Measurements from ENCODE around the gene PLEKHH1.

DNA sequence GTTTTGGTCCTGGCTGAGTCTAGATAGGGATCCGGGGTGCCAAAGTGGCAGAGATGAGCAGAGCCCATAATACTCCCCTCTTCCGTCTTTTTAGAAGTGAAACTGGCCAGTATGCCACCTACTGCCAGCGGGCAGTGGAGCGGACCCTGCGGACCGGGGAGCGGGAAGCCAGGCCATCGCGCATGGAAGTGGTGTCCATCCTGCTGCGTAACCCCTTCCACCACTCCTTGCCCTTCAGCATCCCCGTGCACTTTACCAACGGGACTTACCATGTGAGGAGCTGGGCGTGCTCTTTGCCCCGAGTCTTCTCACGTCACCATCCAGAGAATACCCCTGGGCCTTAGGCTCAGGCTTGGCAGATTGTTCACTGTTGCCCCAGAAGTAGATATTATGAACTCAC lies 46.0 kb downstream of the PLEKHH1 start:
- no peak for TF ChIP-seq POLR2A (IDR thresholded peaks at IDR 0.05)
- TF ChIP-seq, protein P1, sequence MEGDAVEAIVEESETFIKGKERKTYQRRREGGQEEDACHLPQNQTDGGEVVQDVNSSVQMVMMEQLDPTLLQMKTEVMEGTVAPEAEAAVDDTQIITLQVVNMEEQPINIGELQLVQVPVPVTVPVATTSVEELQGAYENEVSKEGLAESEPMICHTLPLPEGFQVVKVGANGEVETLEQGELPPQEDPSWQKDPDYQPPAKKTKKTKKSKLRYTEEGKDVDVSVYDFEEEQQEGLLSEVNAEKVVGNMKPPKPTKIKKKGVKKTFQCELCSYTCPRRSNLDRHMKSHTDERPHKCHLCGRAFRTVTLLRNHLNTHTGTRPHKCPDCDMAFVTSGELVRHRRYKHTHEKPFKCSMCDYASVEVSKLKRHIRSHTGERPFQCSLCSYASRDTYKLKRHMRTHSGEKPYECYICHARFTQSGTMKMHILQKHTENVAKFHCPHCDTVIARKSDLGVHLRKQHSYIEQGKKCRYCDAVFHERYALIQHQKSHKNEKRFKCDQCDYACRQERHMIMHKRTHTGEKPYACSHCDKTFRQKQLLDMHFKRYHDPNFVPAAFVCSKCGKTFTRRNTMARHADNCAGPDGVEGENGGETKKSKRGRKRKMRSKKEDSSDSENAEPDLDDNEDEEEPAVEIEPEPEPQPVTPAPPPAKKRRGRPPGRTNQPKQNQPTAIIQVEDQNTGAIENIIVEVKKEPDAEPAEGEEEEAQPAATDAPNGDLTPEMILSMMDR (IDR thresholded peaks at IDR 0.05): no peak
